Central memory CD4-positive, alpha-beta T cell (primary cell): ENCODE results near the gene CYTH1.
"Not testable (repeated sequence)": the region's sequence is repeated elsewhere in the genome, so short reads cannot be mapped to it uniquely, and the experiment has no call there.

ENCODE experiments used
- DNase-seq: peaks from one replicate; pipeline ENCODE4 v3.0.0; 2022

The CYTH1 gene

GRCh38 chr17:78759203-78759968 is 22.7 kb downstream of the CYTH1 start:
- DNase-seq, result peak; percentile 90

GRCh38 chr17:78753316-78754250 is 28.5 kb downstream of the CYTH1 start:
- no peak for DNase-seq

- DNase-seq, result no peak
Measured at GRCh38 chr17:78751447-78752161, 30.5 kb downstream of the CYTH1 start.

- DNase-seq, result not testable (repeated sequence)
Measured at GRCh38 chr17:78751000-78751399, 31.1 kb downstream of the CYTH1 start.

DNA sequence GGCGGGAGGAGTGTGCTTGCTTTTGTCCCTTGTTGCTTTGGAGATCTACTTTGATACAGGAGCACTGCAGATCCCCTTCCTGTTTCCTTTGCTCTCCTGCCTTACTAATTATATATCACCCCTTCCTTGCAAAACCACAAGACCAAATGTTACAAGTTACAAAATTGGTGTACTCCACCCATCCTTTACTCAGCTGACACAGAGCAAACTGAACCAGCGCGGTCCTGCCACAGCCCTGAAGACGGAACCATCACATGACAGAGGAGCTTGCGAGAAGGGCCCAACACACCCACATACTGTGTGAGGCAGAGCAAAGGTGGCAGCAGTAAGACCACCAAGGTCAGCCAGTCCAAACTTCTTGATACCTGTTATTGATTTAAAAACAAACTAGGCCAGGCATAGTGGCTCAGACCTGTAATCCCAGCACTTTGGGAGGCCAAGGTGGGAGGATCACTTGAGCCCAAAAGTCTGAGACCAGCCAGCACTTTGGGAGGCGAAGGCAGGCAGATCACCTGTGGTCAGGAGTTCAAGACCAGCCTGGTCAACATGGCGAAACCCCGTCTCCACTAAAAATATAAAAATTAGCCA is 33.2 kb downstream of the CYTH1 start:
- peak; percentile 91 for DNase-seq

GRCh38 chr17:78748048-78748729 is 33.9 kb downstream of the CYTH1 start:
- peak; percentile 41 for DNase-seq

- DNase-seq, result no peak
Measured at GRCh38 chr17:78747488-78747887, 34.6 kb downstream of the CYTH1 start.

DNA sequence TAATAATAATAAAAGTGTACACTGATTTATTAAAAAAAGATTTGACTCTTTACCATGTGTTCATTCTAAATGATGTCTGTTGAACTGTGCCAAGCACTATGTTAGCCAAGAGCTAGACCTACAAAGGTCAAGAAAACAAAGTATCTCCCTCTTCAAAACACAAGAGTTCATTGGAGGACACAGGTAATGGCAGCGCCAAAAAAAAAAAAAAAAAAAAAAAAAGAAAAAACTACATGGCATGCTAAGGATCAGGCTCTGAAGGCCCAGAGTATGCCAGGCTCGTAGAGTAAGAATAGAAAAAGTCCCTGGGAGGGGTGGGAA is 35.2 kb downstream of the CYTH1 start:
- DNase-seq, result no peak

GRCh38 chr17:78746263-78746948 is 35.7 kb downstream of the CYTH1 start:
- DNase-seq, result no peak

DNA sequence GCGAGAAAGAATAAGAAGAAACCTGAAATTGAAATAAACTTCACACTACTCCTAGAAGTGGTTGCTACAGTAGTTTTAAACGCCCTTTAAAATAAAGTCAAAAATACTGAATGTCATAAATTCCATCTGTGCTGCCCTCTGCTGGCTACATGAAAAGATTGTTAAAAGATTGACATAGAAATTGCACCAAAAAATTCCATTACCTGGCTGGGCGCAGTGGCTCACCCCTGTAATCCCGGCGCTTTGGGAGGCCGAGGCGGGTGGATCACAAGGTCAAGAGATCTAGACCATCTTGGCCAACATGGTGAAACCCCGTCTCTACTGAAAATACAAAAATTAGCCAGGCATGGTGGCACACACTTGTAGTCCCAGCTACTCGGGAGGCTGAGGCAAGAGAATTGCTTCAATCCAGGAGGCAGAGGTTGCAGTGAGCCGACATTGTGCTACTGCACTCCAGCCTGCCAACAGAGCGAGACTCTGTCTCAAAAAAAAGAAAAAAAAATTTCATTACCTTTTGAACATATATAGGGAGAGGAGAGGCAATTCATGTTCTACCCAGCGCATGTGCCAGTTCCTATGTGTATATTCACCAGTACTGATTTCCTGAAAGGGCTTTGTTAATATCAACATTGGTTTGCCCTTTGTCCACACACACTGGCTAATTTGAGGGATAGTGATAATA is 36.5 kb downstream of the CYTH1 start:
- peak; percentile 52 for DNase-seq

- no peak for DNase-seq
Measured at GRCh38 chr17:78742901-78743300, 39.2 kb downstream of the CYTH1 start.

DNA sequence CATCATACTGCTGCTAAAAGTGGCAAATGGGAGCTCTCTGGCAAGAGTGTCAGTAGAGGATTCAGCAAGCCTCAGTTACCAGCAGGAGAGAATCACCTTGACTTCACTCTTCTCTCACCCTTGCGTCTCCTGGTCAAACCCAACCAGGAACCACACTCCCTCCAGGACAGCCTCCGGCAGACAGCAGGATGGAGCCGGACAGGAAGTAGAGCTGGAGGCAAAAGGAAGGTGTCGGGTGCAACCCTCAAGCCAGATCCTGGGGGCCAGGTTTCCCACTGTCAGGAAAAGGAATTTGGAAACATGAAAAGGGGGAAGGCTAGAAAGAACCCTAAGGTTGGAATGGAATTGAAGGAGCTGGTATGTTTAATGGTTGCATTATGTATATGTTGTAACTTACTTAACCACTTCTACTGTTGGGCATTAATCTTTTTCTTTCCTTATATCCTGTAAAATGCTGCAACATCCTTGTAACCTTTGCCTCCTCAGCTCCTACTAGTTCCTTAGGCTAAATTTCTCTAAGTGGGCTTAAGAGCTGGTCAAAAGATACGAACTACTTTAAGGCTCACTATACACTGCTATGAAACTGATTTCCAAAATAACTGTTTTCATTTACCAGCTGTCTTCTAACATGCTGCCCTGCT is 40.3 kb downstream of the CYTH1 start:
- no peak for DNase-seq

- DNase-seq, result no peak
Measured at GRCh38 chr17:78739331-78739931, 42.6 kb downstream of the CYTH1 start.

GRCh38 chr17:78738698-78739097 is 43.4 kb downstream of the CYTH1 start:
- no peak for DNase-seq

GRCh38 chr17:78738278-78738677 is 43.8 kb downstream of the CYTH1 start:
- no peak for DNase-seq

DNA sequence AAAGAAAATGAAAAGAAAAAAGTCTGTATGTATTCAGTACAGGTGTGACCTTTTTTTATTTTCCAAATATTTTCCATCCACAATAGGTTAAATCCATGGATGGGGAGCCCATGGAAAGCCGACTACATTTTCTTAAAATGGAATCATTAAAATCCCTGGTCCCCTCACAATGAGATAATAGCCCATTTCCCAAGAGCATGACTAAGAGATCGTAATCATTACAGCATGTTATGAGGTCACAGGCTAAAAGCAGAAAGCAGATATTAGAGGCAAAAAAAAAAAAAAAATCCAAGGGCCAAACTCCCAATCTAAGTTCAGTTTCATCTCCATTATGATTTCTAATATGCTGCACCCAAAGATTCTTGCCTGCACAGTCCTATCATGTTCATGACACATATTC is 44.7 kb downstream of the CYTH1 start:
- DNase-seq, result no peak

GRCh38 chr17:78736526-78737079 is 45.5 kb downstream of the CYTH1 start:
- peak; percentile 79 for DNase-seq

DNA sequence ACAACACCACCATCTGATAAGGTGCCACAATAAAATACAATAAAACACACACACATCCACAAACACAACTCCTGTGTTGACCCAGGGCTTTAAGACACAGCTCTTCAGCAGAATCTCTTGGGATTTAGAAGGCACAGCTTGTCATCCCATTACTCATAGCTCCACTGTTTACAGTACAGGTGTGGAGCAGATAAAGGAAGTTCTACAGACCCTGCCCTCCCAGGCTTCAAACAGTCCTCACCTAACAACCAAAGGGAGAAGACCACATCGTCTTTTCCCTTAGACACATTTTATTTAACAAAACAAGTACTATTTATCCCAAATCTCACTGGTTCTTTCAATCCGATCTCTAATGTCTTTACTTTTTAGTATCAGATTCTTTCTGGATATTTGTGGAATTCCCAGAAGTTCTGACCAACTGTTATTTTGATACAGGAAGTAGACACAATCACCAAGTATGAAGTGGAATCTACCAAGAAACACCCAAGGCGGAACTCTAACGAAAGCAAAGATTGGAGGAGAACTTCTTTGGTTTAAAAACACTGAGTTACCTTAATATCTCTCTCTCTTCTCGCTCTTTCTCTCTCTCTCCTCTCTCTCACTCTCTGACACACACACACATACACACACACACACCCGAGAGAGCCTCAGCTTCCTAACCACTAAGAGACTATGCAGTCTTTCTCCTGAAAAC is 46.1 kb downstream of the CYTH1 start:
- peak; percentile 53 for DNase-seq
